H1 (cell line): ENCODE measurements around the gene PARD3. TPM values are rescaled to one million over a fixed set of nuclear protein-coding genes. Genes with fewer than 3 reads are reported as not detected.

Source experiments
- CTCF ChIA-PET: fragments of 300-600 bp; sonication (Branson Sonifier 250); formaldehyde crosslinking; loops from one replicate; lab custom pipeline; 2021; ENCODE audit not compliant: partially characterized antibody; lab: Charles Lee
- POLR2A ChIA-PET: fragments of 300-600 bp; sonication (Branson Sonifier 250); formaldehyde crosslinking; loops from one replicate; lab custom pipeline; 2021; ENCODE audit warnings: inconsistent platforms; ENCODE audit not compliant: partially characterized antibody; lab: Charles Lee
- DNase-seq, 2 experiments: peaks; one replicate each; pipeline versions ENCODE4 v3.0.0 to v3.0.0-alpha.2; 2010 to 2022; ENCODE audit warnings: low spot score in 2 of 2, low read depth in 1 of 2, mixed read lengths in 1 of 2
- FAIRE-seq: peaks from 2 replicates; lab custom pipeline; 2011; peaks lifted over from hg19 to GRCh38; lab: Jason Lieb, UNC
- H2AFZ ChIP-seq: 2 replicates; pipeline ENCODE4 v1.8.1; 2012; ENCODE audit warnings: low read length, inconsistent platforms
- H2AK5ac ChIP-seq: 2 replicates; pipeline ENCODE4 v1.6.1; 2013; ENCODE audit warnings: low read depth, low read length
- H2BK120ac ChIP-seq: replicated peaks from 2 replicates; pipeline ENCODE3; 2013; ENCODE audit warnings: low read depth, low read length, inconsistent platforms
- H2BK12ac ChIP-seq: 2 replicates; pipeline ENCODE4 v1.6.1; 2013; ENCODE audit warnings: low read depth, low read length
- H2BK15ac ChIP-seq: 2 replicates; pipeline ENCODE4 v1.6.1; 2013; ENCODE audit warnings: low read length
- H2BK20ac ChIP-seq: 2 replicates; pipeline ENCODE4 v1.6.1; 2013; ENCODE audit warnings: low read length
- H2BK5ac ChIP-seq: 2 replicates; pipeline ENCODE4 v1.6.1; 2013; ENCODE audit warnings: low read depth, low read length
- H3K14ac ChIP-seq: 2 replicates; pipeline ENCODE4 v1.6.1; 2013; ENCODE audit warnings: inconsistent platforms; ENCODE audit not compliant: insufficient read length
- H3K18ac ChIP-seq: 2 replicates; pipeline ENCODE4 v1.6.1; 2013; ENCODE audit warnings: low read length; ENCODE audit errors: extremely low read depth
- H3K23ac ChIP-seq: 2 replicates; pipeline ENCODE4 v1.6.1; 2013; ENCODE audit warnings: inconsistent platforms; ENCODE audit not compliant: insufficient read length
- H3K23me2 ChIP-seq: 2 replicates; pipeline ENCODE4 v1.6.1; 2013; ENCODE audit warnings: low read depth, low read length
- H3K27ac ChIP-seq: 2 replicates; pipeline ENCODE4 v1.6.1; 2011; ENCODE audit warnings: low read depth, low read length, inconsistent platforms
- H3K27me3 ChIP-seq, 4 experiments: replicated peaks in 1 of 4; 1 replicate in 1 of 4; 2 replicates in 3 of 4; pipeline versions ENCODE4 v1.6.1 to v1.8.1; 2011 to 2013; ENCODE audit warnings: low read length in 3 of 4, mild to moderate bottlenecking in 3 of 4, inconsistent platforms in 2 of 4, mixed read lengths in 2 of 4, moderate library complexity in 1 of 4; ENCODE audit not compliant: control insufficient read depth in 3 of 4, insufficient read depth in 3 of 4; ENCODE audit errors: extremely low read depth in 1 of 4
- H3K36me3 ChIP-seq, 4 experiments: 2 replicates each; pipeline versions ENCODE4 v1.6.1 to v1.8.1; 2011 to 2013; ENCODE audit warnings: mild to moderate bottlenecking in 4 of 4, low read length in 3 of 4, moderate library complexity in 2 of 4, control low read depth in 1 of 4, inconsistent platforms in 1 of 4; ENCODE audit not compliant: insufficient read depth in 4 of 4, control insufficient read depth in 2 of 4
- H3K4ac ChIP-seq: replicated peaks from 2 replicates; pipeline ENCODE3; 2013; ENCODE audit warnings: low read length, low read depth, mixed read lengths, inconsistent platforms; ENCODE audit not compliant: insufficient read length
- H3K4me1 ChIP-seq, 4 experiments: replicated peaks in 1 of 4; 1 replicate in 1 of 4; 2 replicates in 3 of 4; pipeline versions ENCODE4 v1.6.1 to v1.8.1; 2011 to 2013; ENCODE audit warnings: low read length in 3 of 4, inconsistent platforms in 2 of 4, mixed read lengths in 1 of 4; ENCODE audit not compliant: insufficient read depth in 4 of 4, control insufficient read depth in 3 of 4
- H3K4me2 ChIP-seq, 2 experiments: 2 replicates each; pipeline versions ENCODE4 v1.6.1 to v1.8.1; 2011 to 2013; ENCODE audit warnings: low read depth in 2 of 2, low read length in 2 of 2, control low read depth in 1 of 2, inconsistent platforms in 1 of 2, mild to moderate bottlenecking in 1 of 2; ENCODE audit not compliant: insufficient read depth in 1 of 2
- H3K4me3 ChIP-seq, 4 experiments: fragments of 200-600, 300-600 bp in 1 of 4; sonication (generic), shearing (Covaris generic), sonication (Bioruptor Twin) in 1 of 4; 2 replicates each; pipeline versions ENCODE4 v1.5.1 to v1.8.1; 2011 to 2016; ENCODE audit warnings: low read length in 4 of 4, low read depth in 3 of 4, control low read depth in 2 of 4, inconsistent platforms in 2 of 4, mild to moderate bottlenecking in 2 of 4, mixed read lengths in 1 of 4, moderate library complexity in 1 of 4; ENCODE audit not compliant: insufficient read depth in 2 of 4; ENCODE audit errors: extremely low read depth in 1 of 4
- H3K56ac ChIP-seq: replicated peaks from 2 replicates; pipeline ENCODE3; 2013; ENCODE audit warnings: low read depth, mild to moderate bottlenecking, mixed read lengths, low read length, inconsistent platforms; ENCODE audit not compliant: insufficient read length
- H3K79me1 ChIP-seq: 2 replicates; pipeline ENCODE4 v1.6.1; 2013; ENCODE audit warnings: low read depth, low read length, control low read depth
- H3K79me2 ChIP-seq, 2 experiments: 2 replicates each; pipeline versions ENCODE4 v1.6.1 to v1.8.1; 2012 to 2013; ENCODE audit warnings: low read length in 2 of 2, mild to moderate bottlenecking in 2 of 2, inconsistent platforms in 1 of 2; ENCODE audit not compliant: insufficient read depth in 2 of 2, control insufficient read depth in 1 of 2
- H3K9ac ChIP-seq, 4 experiments: replicated peaks in 1 of 4; 1 replicate in 1 of 4; 2 replicates in 3 of 4; pipeline versions ENCODE4 v1.6.1 to v1.8.1; 2011 to 2013; ENCODE audit warnings: low read depth in 3 of 4, low read length in 3 of 4, control low read depth in 2 of 4, mild to moderate bottlenecking in 2 of 4, moderate library complexity in 2 of 4, inconsistent platforms in 1 of 4; ENCODE audit errors: extremely low read depth in 1 of 4
- H3K9me3 ChIP-seq, 2 experiments: 2 replicates each; pipeline versions ENCODE4 v1.6.1 to v1.8.1; 2012 to 2013; ENCODE audit warnings: mild to moderate bottlenecking in 2 of 2, moderate library complexity in 2 of 2, control low read depth in 1 of 2, inconsistent platforms in 1 of 2, low read depth in 1 of 2, low read length in 1 of 2, mixed read lengths in 1 of 2; ENCODE audit not compliant: insufficient read depth in 2 of 2
- H4K20me1 ChIP-seq, 2 experiments: replicated peaks in 1 of 2; 2 replicates each; pipeline versions ENCODE3 to v1.8.1; 2011 to 2013; ENCODE audit warnings: inconsistent platforms in 2 of 2, low read length in 2 of 2, mild to moderate bottlenecking in 1 of 2; ENCODE audit not compliant: insufficient read depth in 2 of 2, control insufficient read depth in 1 of 2
- H4K5ac ChIP-seq: 2 replicates; pipeline ENCODE4 v1.6.1; 2013; ENCODE audit warnings: low read length, low read depth, mixed read lengths, inconsistent platforms; ENCODE audit not compliant: insufficient read length
- H4K8ac ChIP-seq: 2 replicates; pipeline ENCODE4 v1.8.0; 2013; ENCODE audit warnings: mild to moderate bottlenecking, moderate library complexity, low read length, inconsistent platforms; ENCODE audit not compliant: insufficient read depth; ENCODE audit errors: extremely low read depth
- H4K91ac ChIP-seq: replicated peaks from 2 replicates; pipeline ENCODE3; 2013; ENCODE audit warnings: low read length, mixed read lengths, inconsistent platforms; ENCODE audit not compliant: insufficient read length
- BCL11A ChIP-seq, 2 experiments: IDR thresholded peaks; one replicate each; pipeline ENCODE4 v1.6.1; 2011; ENCODE audit warnings: low read depth in 2 of 2, low read length in 2 of 2, mild to moderate bottlenecking in 2 of 2
- CTBP2 ChIP-seq: IDR thresholded peaks from 2 replicates; pipeline ENCODE4 v1.7.0; 2011; ENCODE audit warnings: borderline replicate concordance, mild to moderate bottlenecking, moderate library complexity, mixed read lengths, low read length; ENCODE audit not compliant: insufficient read depth, insufficient read length
- FOSL1 ChIP-seq: IDR thresholded peaks from 2 replicates; pipeline ENCODE4 v1.6.1; 2011; ENCODE audit warnings: mild to moderate bottlenecking, low read depth, low read length, moderate library complexity; ENCODE audit not compliant: insufficient read depth
- HDAC6 ChIP-seq: IDR thresholded peaks from one replicate; pipeline ENCODE4 v1.7.1; 2012; ENCODE audit warnings: low read depth, mild to moderate bottlenecking, inconsistent platforms, low read length, moderate library complexity
- SAP30 ChIP-seq: fragments of 300-600 bp; sonication (generic); IDR thresholded peaks from 2 replicates; pipeline ENCODE4 v1.7.1; 2012; ENCODE audit warnings: low read length, moderate library complexity, mild to moderate bottlenecking, inconsistent platforms; ENCODE audit not compliant: insufficient read depth, insufficient replicate concordance
- SP2 ChIP-seq: IDR thresholded peaks from 2 replicates; pipeline ENCODE4 v1.6.1; 2012; ENCODE audit warnings: mild to moderate bottlenecking, low read length, inconsistent platforms
- ZNF274 ChIP-seq: IDR thresholded peaks from 2 replicates; pipeline ENCODE4 v1.7.0; 2012; ENCODE audit warnings: low read length, borderline replicate concordance; ENCODE audit errors: extremely low read depth
- WGBS, 2 experiments: shearing (Covaris generic) in 1 of 2; methylation state at CpG; one replicate each; pipeline versions ENCODE4 v1.1.6 to v1.1.7; 2013 to 2015; ENCODE audit warnings: low lambda C conversion rate in 2 of 2, mixed read lengths in 2 of 2, inconsistent platforms in 1 of 2, low coverage in 1 of 2, missing lambda C conversion rate in 1 of 2; ENCODE audit not compliant: insufficient replicate concordance in 2 of 2, insufficient coverage in 1 of 2, insufficient read length in 1 of 2; ENCODE audit errors: extremely low coverage in 1 of 2, missing lambda C conversion rate in 1 of 2; 5-methylcytosine and 5-hydroxymethylcytosine counted together
- polyA plus RNA-seq, 7 experiments: library from polyadenylated mRNA; depleted of rRNA in 3 of 7; stranded (reverse) in 5 of 7; unstranded in 2 of 7; fragments of >200 nt in 5 of 7; fragments of 200-250 nt in 2 of 7; gene quantifications; 1 replicate in 5 of 7; 2 replicates in 1 of 7; 4 replicates in 1 of 7; pipeline versions ENCODE4 v1.2.1 to v1.2.3, GENCODE V29; 2011 to 2013; ENCODE audit warnings: missing spikeins in 2 of 7, mixed read lengths in 2 of 7
- total RNA-seq: library from RNA; stranded (reverse); fragmentation: NEBNext Ultra II Directional; extraction: Animal tissue kit (Norgen Biotek cat#: 25700); gene quantifications from 2 replicates; pipeline ENCODE4 v1.2.1, GENCODE V29; 2021
- TF ChIP-seq, protein P1 (sequence below): IDR thresholded peaks from 2 replicates; pipeline ENCODE4 v1.6.1; 2012; ENCODE audit warnings: low read length, inconsistent platforms
- TF ChIP-seq, protein P2 (sequence below): IDR thresholded peaks from 2 replicates; pipeline ENCODE4 v1.6.1; 2011; ENCODE audit warnings: low read length, improper control_type of control experiment

PARD3 gene
- total and polyA plus RNA-seq, 2 of the 8 experiments (the other 6 are each of a cell fraction or from before 2014, with no cell fraction given), result 19.7 to 49.1 TPM

DNA sequence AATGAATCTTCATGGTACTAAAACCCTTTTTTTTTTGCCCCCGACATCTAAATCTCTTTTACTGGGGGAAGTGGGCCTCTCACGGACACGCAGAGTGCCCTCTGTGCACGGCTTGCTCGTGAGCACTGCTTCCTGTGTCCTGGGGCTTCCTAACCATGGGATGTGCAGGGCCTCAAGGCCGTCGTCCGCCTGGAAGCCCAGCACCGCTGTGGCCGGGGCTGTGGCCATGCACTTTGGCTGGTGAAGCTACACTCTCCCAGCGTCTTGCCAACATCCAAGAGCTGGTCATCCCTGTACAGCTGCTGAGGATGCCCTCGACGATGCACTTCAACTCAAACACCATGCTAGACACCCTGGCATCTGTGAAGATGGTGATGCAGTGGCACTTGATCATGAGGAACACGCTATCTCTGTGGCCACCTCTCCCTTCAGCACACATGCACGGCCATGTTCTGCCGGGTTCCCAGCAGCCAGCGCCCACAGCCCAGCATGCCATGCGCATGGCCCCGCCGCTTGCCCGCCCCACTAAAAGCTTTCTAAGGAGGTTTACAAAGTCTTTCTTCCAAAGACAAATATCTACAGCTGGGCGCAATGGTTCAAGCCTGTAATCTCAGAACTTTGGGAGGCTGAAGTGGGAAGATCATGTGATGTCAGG, 326.5 kb downstream of the PARD3 start:
- no peak overlapping the region for H4K5ac ChIP-seq
- H3K4me1 ChIP-seq, result peaks cover 2 to 6% (median 3%) of the 10 kb centered on the region in 4 experiments; a peak in 6 of 7 replicates
- POLR2A ChIA-PET, result no interaction called here
- H3K9ac ChIP-seq, result no peak overlapping the region
- H2BK20ac ChIP-seq, result no peak overlapping the region
- peaks cover 0 to 3% of the 10 kb centered on the region in 2 experiments for H4K20me1 ChIP-seq
- H3K4me2 ChIP-seq, result no peak overlapping the region
- no peak overlapping the region for H3K4ac ChIP-seq
- H3K27ac ChIP-seq, result no peak overlapping the region
- H4K91ac ChIP-seq, result peak overlapping the region; percentile 6
- H2AFZ ChIP-seq, result no peak overlapping the region
- DNase-seq, result no peak
- CTCF ChIA-PET, result interaction anchor here (0.8 to 1.4 kb wide), 2 partner anchors 34 to 150 kb away, joined by 3 to 4 read pairs; no protein-coding TSS in a partner anchor
- 89% methylated on average over 22 of the region's 22 CpGs; no CpG with 5 or more reads in 1 of the 2 experiments for WGBS, 2 experiments
- H2BK5ac ChIP-seq, result peak overlapping the region; percentile 2; the same call in 1 of the 2 replicates
- H3K9me3 ChIP-seq, result no peaks in the 10 kb centered on the region
- H3K79me1 ChIP-seq, result peaks cover 3% of the 10 kb centered on the region; the same call in 1 of the 2 replicates
- H2BK120ac ChIP-seq, result no peak overlapping the region
- no peaks in the 10 kb centered on the region for H3K27me3 ChIP-seq
- no peaks in the 10 kb centered on the region for H3K36me3 ChIP-seq
- no peaks in the 10 kb centered on the region for H3K23me2 ChIP-seq
- no peak overlapping the region for H3K56ac ChIP-seq
- H3K23ac ChIP-seq, result no peak overlapping the region
- no peak overlapping the region for H2AK5ac ChIP-seq
- H3K14ac ChIP-seq, result no peak overlapping the region
- FAIRE-seq, result no peak
- H4K8ac ChIP-seq, result peak overlapping the region; percentile 72; the same call in 1 of the 2 replicates
- no peaks in the 10 kb centered on the region for H3K79me2 ChIP-seq
- no peak overlapping the region for H3K4me3 ChIP-seq
- H2BK15ac ChIP-seq, result no peak overlapping the region
- H3K18ac ChIP-seq, result no peak overlapping the region
- no peak overlapping the region for H2BK12ac ChIP-seq
- TF ChIP-seq SP2, result no peak
- no peak for TF ChIP-seq ZNF274
- TF ChIP-seq CTBP2, result no peak
- TF ChIP-seq, protein P1, sequence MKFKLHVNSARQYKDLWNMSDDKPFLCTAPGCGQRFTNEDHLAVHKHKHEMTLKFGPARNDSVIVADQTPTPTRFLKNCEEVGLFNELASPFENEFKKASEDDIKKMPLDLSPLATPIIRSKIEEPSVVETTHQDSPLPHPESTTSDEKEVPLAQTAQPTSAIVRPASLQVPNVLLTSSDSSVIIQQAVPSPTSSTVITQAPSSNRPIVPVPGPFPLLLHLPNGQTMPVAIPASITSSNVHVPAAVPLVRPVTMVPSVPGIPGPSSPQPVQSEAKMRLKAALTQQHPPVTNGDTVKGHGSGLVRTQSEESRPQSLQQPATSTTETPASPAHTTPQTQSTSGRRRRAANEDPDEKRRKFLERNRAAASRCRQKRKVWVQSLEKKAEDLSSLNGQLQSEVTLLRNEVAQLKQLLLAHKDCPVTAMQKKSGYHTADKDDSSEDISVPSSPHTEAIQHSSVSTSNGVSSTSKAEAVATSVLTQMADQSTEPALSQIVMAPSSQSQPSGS, result no peak
- TF ChIP-seq SAP30, result no peak
- no peak for TF ChIP-seq HDAC6
- TF ChIP-seq, protein P2, sequence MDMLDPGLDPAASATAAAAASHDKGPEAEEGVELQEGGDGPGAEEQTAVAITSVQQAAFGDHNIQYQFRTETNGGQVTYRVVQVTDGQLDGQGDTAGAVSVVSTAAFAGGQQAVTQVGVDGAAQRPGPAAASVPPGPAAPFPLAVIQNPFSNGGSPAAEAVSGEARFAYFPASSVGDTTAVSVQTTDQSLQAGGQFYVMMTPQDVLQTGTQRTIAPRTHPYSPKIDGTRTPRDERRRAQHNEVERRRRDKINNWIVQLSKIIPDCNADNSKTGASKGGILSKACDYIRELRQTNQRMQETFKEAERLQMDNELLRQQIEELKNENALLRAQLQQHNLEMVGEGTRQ, result no peak
- no peak for TF ChIP-seq BCL11A (IDR thresholded peaks at IDR 0.05; ENCODE audit: low read depth in 2 of 2, low read length in 2 of 2)
- TF ChIP-seq FOSL1, result no peak
